Astrocyte (in vitro differentiated cells and primary cell): ENCODE results near the gene GTPBP3.

ENCODE experiments used
- EZH2 ChIP-seq: IDR thresholded peaks from 2 replicates; pipeline ENCODE4 v1.6.1; 2012; ENCODE audit warnings: mild to moderate bottlenecking, low read length, inconsistent platforms; ENCODE audit not compliant: insufficient read depth
- TF ChIP-seq, protein P1 (sequence below): IDR thresholded peaks from 2 replicates; pipeline ENCODE4 v1.5.1; 2011; ENCODE audit warnings: low read depth, mild to moderate bottlenecking, inconsistent platforms, low read length, moderate library complexity; ENCODE audit not compliant: insufficient read depth

- TF ChIP-seq, protein P1, sequence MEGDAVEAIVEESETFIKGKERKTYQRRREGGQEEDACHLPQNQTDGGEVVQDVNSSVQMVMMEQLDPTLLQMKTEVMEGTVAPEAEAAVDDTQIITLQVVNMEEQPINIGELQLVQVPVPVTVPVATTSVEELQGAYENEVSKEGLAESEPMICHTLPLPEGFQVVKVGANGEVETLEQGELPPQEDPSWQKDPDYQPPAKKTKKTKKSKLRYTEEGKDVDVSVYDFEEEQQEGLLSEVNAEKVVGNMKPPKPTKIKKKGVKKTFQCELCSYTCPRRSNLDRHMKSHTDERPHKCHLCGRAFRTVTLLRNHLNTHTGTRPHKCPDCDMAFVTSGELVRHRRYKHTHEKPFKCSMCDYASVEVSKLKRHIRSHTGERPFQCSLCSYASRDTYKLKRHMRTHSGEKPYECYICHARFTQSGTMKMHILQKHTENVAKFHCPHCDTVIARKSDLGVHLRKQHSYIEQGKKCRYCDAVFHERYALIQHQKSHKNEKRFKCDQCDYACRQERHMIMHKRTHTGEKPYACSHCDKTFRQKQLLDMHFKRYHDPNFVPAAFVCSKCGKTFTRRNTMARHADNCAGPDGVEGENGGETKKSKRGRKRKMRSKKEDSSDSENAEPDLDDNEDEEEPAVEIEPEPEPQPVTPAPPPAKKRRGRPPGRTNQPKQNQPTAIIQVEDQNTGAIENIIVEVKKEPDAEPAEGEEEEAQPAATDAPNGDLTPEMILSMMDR, result no peak
- no peak for TF ChIP-seq EZH2
Measured at GRCh38 chr19:17389288-17389687, 51.9 kb downstream of the GTPBP3 start.
